ENCODE data around the gene ZMYND12.
"Not testable (repeated sequence)": the region's sequence is repeated elsewhere in the genome, so short reads cannot be mapped to it uniquely, and the experiment has no call there.

Gene ZMYND12

GRCh38 chr1:42479621-42480020 is 23.8 kb upstream of the ZMYND12 start:
- no peak for TF ChIP-seq CTCF (IDR thresholded peaks at IDR 0.05; ENCODE audit: low read depth, low read length)
- DNase-seq (ENCODE audit: extremely low read depth, low read depth): no peak

- DNase-seq (ENCODE audit: extremely low read depth, low read depth): no peak
- no peak for TF ChIP-seq CTCF (IDR thresholded peaks at IDR 0.05; ENCODE audit: low read depth, low read length)
Measured at GRCh38 chr1:42477775-42478174, 22.0 kb upstream of the ZMYND12 start.

GRCh38 chr1:42477354-42477753 is 21.5 kb upstream of the ZMYND12 start:
- not testable (repeated sequence) for DNase-seq (ENCODE audit: extremely low read depth, low read depth)

- no peak for TF ChIP-seq CTCF (IDR thresholded peaks at IDR 0.05; ENCODE audit: low read depth, low read length)
- no peak for DNase-seq (ENCODE audit: extremely low read depth, low read depth)
Measured at GRCh38 chr1:42476605-42477004, 20.8 kb upstream of the ZMYND12 start.

GRCh38 chr1:42469727-42470126 is 13.9 kb upstream of the ZMYND12 start:
- no peak for TF ChIP-seq CTCF (IDR thresholded peaks at IDR 0.05; ENCODE audit: low read depth, low read length)
- no peak for DNase-seq (ENCODE audit: extremely low read depth, low read depth)

GRCh38 chr1:42466030-42466429 is 10.2 kb upstream of the ZMYND12 start:
- TF ChIP-seq CTCF (IDR thresholded peaks at IDR 0.05; ENCODE audit: low read depth, low read length): no peak
- DNase-seq (ENCODE audit: extremely low read depth, low read depth): no peak

GRCh38 chr1:42463921-42464320 is 8.1 kb upstream of the ZMYND12 start:
- no peak for DNase-seq (ENCODE audit: extremely low read depth, low read depth)
- no peak for TF ChIP-seq CTCF (IDR thresholded peaks at IDR 0.05; ENCODE audit: low read depth, low read length)
